ENCODE measurements around the gene BRCA2.

GRCh38 chr13:32432856-32433255, 117.5 kb downstream of the BRCA2 start:
- TF ChIP-seq CTCF (IDR thresholded peaks at IDR 0.05) (no peak), POLR2A (IDR thresholded peaks at IDR 0.05) (no peak)

Data from thyroid gland (tissue), 4 donors.